Liver (tissue), 9 donors: ENCODE measurements around the gene HTN3. TPM values are rescaled to one million over a fixed set of nuclear protein-coding genes. Genes with fewer than 3 reads are reported as not detected.

Experiments
- DNase-seq: peaks from one replicate; pipeline ENCODE4 v3.0.0-alpha.2; 2017; ENCODE audit warnings: low spot score
- H3K27ac ChIP-seq, 2 donors: one replicate each; pipeline ENCODE4 v1.7.0; 2013; ENCODE audit warnings: inconsistent platforms in 2 of 2, low read length in 2 of 2, control low read depth in 1 of 2, low read depth in 1 of 2, mild to moderate bottlenecking in 1 of 2
- H3K27me3 ChIP-seq, 4 donors: one replicate each; pipeline versions ENCODE4 v1.6.1 to v1.7.0; 2013; ENCODE audit warnings: low read length in 3 of 4, inconsistent platforms in 1 of 4, mild to moderate bottlenecking in 1 of 4, moderate library complexity in 1 of 4; ENCODE audit not compliant: control insufficient read depth in 4 of 4, insufficient read depth in 4 of 4
- H3K36me3 ChIP-seq, 4 donors: one replicate each; pipeline versions ENCODE4 v1.6.1 to v1.7.0; 2013; ENCODE audit warnings: low read length in 3 of 4, mild to moderate bottlenecking in 3 of 4, low read depth in 1 of 4, moderate library complexity in 1 of 4; ENCODE audit not compliant: control insufficient read depth in 4 of 4, insufficient read depth in 3 of 4
- H3K4me1 ChIP-seq, 4 donors: one replicate each; pipeline versions ENCODE4 v1.6.1 to v1.7.0; 2013; ENCODE audit warnings: low read length in 3 of 4, mild to moderate bottlenecking in 3 of 4, moderate library complexity in 1 of 4; ENCODE audit not compliant: control insufficient read depth in 4 of 4, insufficient read depth in 4 of 4
- H3K4me3 ChIP-seq, 3 donors: one replicate each; pipeline versions ENCODE4 v1.6.1 to v1.7.0; 2013; ENCODE audit warnings: low read length in 3 of 3, control low read depth in 1 of 3, low read depth in 1 of 3, mild to moderate bottlenecking in 1 of 3
- H3K9ac ChIP-seq, 2 donors: one replicate each; pipeline ENCODE4 v1.7.0; 2013; ENCODE audit warnings: low read length in 2 of 2, mild to moderate bottlenecking in 2 of 2, moderate library complexity in 2 of 2, control low read depth in 1 of 2, low read depth in 1 of 2
- H3K9me3 ChIP-seq, 4 donors: one replicate each; pipeline versions ENCODE4 v1.6.1 to v1.7.0; 2013; ENCODE audit warnings: low read length in 3 of 4; ENCODE audit not compliant: control insufficient read depth in 4 of 4
- CTCF ChIP-seq: fragments of 150-350 bp; IDR thresholded peaks from 2 replicates; pipeline ENCODE4 v1.5.1; 2017; ENCODE audit warnings: improper control_type of control experiment, low read depth, low read length; ENCODE audit not compliant: missing input control
- EGR1 ChIP-seq, 2 donors: IDR thresholded peaks; 2 replicates each; pipeline ENCODE4 v1.6.1; 2016 to 2018; ENCODE audit warnings: antibody characterized with exemption in 2 of 2, low read depth in 2 of 2
- FOXA1 ChIP-seq: IDR thresholded peaks from 2 replicates; pipeline ENCODE4 v1.6.1; 2016; ENCODE audit warnings: antibody characterized with exemption
- FOXA2 ChIP-seq: IDR thresholded peaks from 2 replicates; pipeline ENCODE4 v1.6.1; 2016; ENCODE audit warnings: antibody characterized with exemption
- GABPA ChIP-seq, 2 donors: IDR thresholded peaks in 1 of 2; conservative IDR thresholded peaks in 1 of 2; 2 replicates each; pipeline ENCODE4 v1.6.1; 2016; ENCODE audit warnings: antibody characterized with exemption in 2 of 2, mild to moderate bottlenecking in 1 of 2, moderate library complexity in 1 of 2
- HNF4A ChIP-seq, 2 donors: conservative IDR thresholded peaks; 2 replicates each; pipeline ENCODE4 v1.6.1; 2016; ENCODE audit warnings: antibody characterized with exemption in 2 of 2, mild to moderate bottlenecking in 2 of 2
- HNF4G ChIP-seq: IDR thresholded peaks from 2 replicates; pipeline ENCODE4 v1.6.1; 2016; ENCODE audit warnings: antibody characterized with exemption
- JUND ChIP-seq, 2 donors: IDR thresholded peaks; 2 replicates each; pipeline ENCODE4 v1.6.1; 2016; ENCODE audit warnings: antibody characterized with exemption in 2 of 2
- NR2F2 ChIP-seq: IDR thresholded peaks from 2 replicates; pipeline ENCODE4 v1.6.1; 2016; ENCODE audit warnings: antibody characterized with exemption
- RAD21 ChIP-seq, 2 donors: IDR thresholded peaks; 2 replicates each; pipeline ENCODE4 v1.6.1; 2016; ENCODE audit warnings: antibody characterized with exemption in 2 of 2, mild to moderate bottlenecking in 2 of 2
- SP1 ChIP-seq: IDR thresholded peaks from 2 replicates; pipeline ENCODE4 v1.6.1; 2018; ENCODE audit warnings: antibody characterized with exemption, mild to moderate bottlenecking
- TAF1 ChIP-seq: conservative IDR thresholded peaks from 2 replicates; pipeline ENCODE4 v1.6.1; 2016; ENCODE audit warnings: antibody characterized with exemption, mild to moderate bottlenecking
- YY1 ChIP-seq: IDR thresholded peaks from 2 replicates; pipeline ENCODE4 v1.6.1; 2016; ENCODE audit warnings: antibody characterized with exemption, mild to moderate bottlenecking
- ZBTB33 ChIP-seq: IDR thresholded peaks from 2 replicates; pipeline ENCODE4 v1.6.1; 2016; ENCODE audit warnings: antibody characterized with exemption
- WGBS: extraction: QIAGEN DNeasy Blood & Tissue Kit; methylation state at CpG from one replicate; pipeline ENCODE4 v1.1.7; 2013; 5-methylcytosine and 5-hydroxymethylcytosine counted together
- polyA plus RNA-seq, 2 donors: library from polyadenylated mRNA; stranded (reverse) in 1 of 2; unstranded in 1 of 2; fragments of 200-250 nt in 1 of 2; fragments of >200 nt in 1 of 2; fragmentation: Nextera tagmentation in 1 of 2; extraction: Ambion mirVana in 1 of 2; gene quantifications; one replicate each; pipeline versions ENCODE4 v1.2.1 to v1.2.3, GENCODE V29; 2013 to 2015
- total RNA-seq, 2 donors: library from RNA; depleted of rRNA; stranded (reverse); fragments of >200 nt; gene quantifications; one replicate each; pipeline ENCODE4 v1.2.3, GENCODE V29; 2014
- TF ChIP-seq, protein P1 (sequence below): IDR thresholded peaks from 2 replicates; pipeline ENCODE4 v1.6.1; 2016; ENCODE audit warnings: antibody characterized with exemption, mild to moderate bottlenecking
- TF ChIP-seq, protein P2 (sequence below): IDR thresholded peaks from 2 replicates; pipeline ENCODE4 v1.6.1; 2016; ENCODE audit warnings: antibody characterized with exemption
- TF ChIP-seq, protein P3 (sequence below): IDR thresholded peaks from 2 replicates; pipeline ENCODE4 v1.6.1; 2016; ENCODE audit warnings: antibody characterized with exemption
- donor health status: healthy.
- donor health status: healthy.
- donor health status: healthy.
- donor health status: healthy.
- donor health status: healthy.

Gene HTN3
- total and polyA plus RNA-seq, 4 donors = not detected

- no peak overlapping the region for H3K9ac ChIP-seq
- H3K4me3 ChIP-seq = no peak overlapping the region
- no peak for TF ChIP-seq FOXA1
- no peak for TF ChIP-seq SP1
- no peak for TF ChIP-seq HNF4G
- TF ChIP-seq GABPA (IDR thresholded peaks at IDR 0.05 in 1 of 2, conservative IDR thresholded peaks at IDR 0.05 in 1 of 2) = no peak
- no peak for TF ChIP-seq YY1
- TF ChIP-seq EGR1 (IDR thresholded peaks at IDR 0.05; ENCODE audit: low read depth in 2 of 2) = no peak
- no peak for TF ChIP-seq HNF4A (conservative IDR thresholded peaks at IDR 0.05)
- no peak for TF ChIP-seq NR2F2
- no peak for TF ChIP-seq JUND (IDR thresholded peaks at IDR 0.05)
- TF ChIP-seq, protein P1, sequence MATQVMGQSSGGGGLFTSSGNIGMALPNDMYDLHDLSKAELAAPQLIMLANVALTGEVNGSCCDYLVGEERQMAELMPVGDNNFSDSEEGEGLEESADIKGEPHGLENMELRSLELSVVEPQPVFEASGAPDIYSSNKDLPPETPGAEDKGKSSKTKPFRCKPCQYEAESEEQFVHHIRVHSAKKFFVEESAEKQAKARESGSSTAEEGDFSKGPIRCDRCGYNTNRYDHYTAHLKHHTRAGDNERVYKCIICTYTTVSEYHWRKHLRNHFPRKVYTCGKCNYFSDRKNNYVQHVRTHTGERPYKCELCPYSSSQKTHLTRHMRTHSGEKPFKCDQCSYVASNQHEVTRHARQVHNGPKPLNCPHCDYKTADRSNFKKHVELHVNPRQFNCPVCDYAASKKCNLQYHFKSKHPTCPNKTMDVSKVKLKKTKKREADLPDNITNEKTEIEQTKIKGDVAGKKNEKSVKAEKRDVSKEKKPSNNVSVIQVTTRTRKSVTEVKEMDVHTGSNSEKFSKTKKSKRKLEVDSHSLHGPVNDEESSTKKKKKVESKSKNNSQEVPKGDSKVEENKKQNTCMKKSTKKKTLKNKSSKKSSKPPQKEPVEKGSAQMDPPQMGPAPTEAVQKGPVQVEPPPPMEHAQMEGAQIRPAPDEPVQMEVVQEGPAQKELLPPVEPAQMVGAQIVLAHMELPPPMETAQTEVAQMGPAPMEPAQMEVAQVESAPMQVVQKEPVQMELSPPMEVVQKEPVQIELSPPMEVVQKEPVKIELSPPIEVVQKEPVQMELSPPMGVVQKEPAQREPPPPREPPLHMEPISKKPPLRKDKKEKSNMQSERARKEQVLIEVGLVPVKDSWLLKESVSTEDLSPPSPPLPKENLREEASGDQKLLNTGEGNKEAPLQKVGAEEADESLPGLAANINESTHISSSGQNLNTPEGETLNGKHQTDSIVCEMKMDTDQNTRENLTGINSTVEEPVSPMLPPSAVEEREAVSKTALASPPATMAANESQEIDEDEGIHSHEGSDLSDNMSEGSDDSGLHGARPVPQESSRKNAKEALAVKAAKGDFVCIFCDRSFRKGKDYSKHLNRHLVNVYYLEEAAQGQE = no peak
- TF ChIP-seq, protein P2, sequence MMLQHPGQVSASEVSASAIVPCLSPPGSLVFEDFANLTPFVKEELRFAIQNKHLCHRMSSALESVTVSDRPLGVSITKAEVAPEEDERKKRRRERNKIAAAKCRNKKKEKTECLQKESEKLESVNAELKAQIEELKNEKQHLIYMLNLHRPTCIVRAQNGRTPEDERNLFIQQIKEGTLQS = no peak
- TF ChIP-seq, protein P3, sequence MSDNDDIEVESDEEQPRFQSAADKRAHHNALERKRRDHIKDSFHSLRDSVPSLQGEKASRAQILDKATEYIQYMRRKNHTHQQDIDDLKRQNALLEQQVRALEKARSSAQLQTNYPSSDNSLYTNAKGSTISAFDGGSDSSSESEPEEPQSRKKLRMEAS = no peak
- TF ChIP-seq ZBTB33 = no peak
- no peak for TF ChIP-seq RAD21 (IDR thresholded peaks at IDR 0.05)
- TF ChIP-seq CTCF = no peak
- no peak for TF ChIP-seq FOXA2
- H3K4me1 ChIP-seq = peaks cover 0 to 2% (median 0%) of the 10 kb centered on the region in 4 donors
- H3K9me3 ChIP-seq = no peaks in the 10 kb centered on the region
- no peaks in the 10 kb centered on the region for H3K36me3 ChIP-seq
- DNase-seq = no peak
- no peaks in the 10 kb centered on the region for H3K27me3 ChIP-seq
- 95% methylated on average over 1 of the region's 1 CpG for WGBS
- no peak overlapping the region for H3K27ac ChIP-seq
Measured at GRCh38 chr4:69986663-69987062, 41.6 kb upstream of the HTN3 start.

DNA sequence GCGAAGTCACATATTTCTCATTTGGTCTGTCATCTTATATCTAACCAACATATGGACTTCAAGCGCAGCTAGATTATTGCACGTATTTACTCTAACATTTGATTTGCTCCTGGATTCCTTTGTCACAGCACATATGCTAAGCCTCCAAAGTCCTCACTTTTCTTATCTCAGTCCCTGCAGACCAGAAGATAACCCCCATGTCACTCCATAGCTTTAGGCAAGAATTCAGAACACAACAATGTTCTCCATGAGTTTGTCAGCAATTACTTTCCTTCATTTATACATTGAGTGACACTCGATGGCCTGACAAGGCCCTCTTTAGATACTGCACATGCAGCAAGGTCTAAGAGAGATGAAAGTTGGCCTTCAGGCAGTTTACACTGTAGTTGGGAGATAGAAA is 37.2 kb upstream of the HTN3 start:
- no peak overlapping the region for H3K4me3 ChIP-seq
- no peaks in the 10 kb centered on the region for H3K36me3 ChIP-seq
- H3K27me3 ChIP-seq = no peaks in the 10 kb centered on the region
- no peak overlapping the region for H3K9ac ChIP-seq
- WGBS = 85% methylated on average over 4 of the region's 4 CpGs
- no peaks in the 10 kb centered on the region for H3K9me3 ChIP-seq
- H3K27ac ChIP-seq = no peak overlapping the region
- no peaks in the 10 kb centered on the region for H3K4me1 ChIP-seq
- no peak for DNase-seq
- no peak for TF ChIP-seq NR2F2
- TF ChIP-seq FOXA1 = no peak
- TF ChIP-seq SP1 = no peak
- TF ChIP-seq, protein P2 = no peak
- TF ChIP-seq HNF4A (conservative IDR thresholded peaks at IDR 0.05) = no peak
- no peak for TF ChIP-seq TAF1
- TF ChIP-seq, protein P3 = no peak
- TF ChIP-seq RAD21 (IDR thresholded peaks at IDR 0.05) = no peak
- TF ChIP-seq FOXA2 = no peak
- TF ChIP-seq ZBTB33 = no peak
- no peak for TF ChIP-seq GABPA (IDR thresholded peaks at IDR 0.05 in 1 of 2, conservative IDR thresholded peaks at IDR 0.05 in 1 of 2)
- no peak for TF ChIP-seq HNF4G
- TF ChIP-seq, protein P1 = no peak
- TF ChIP-seq JUND (IDR thresholded peaks at IDR 0.05) = no peak
